Measurements from ENCODE around the gene DCC. TPM values are rescaled to one million over a fixed set of nuclear protein-coding genes. Genes with fewer than 3 reads are reported as not detected.

The DCC gene
- total and polyA plus RNA-seq, 2 donors (not counting 1 experiment from before 2014, with no cell fraction given): 0.14 TPM; not detected in 1

DNA sequence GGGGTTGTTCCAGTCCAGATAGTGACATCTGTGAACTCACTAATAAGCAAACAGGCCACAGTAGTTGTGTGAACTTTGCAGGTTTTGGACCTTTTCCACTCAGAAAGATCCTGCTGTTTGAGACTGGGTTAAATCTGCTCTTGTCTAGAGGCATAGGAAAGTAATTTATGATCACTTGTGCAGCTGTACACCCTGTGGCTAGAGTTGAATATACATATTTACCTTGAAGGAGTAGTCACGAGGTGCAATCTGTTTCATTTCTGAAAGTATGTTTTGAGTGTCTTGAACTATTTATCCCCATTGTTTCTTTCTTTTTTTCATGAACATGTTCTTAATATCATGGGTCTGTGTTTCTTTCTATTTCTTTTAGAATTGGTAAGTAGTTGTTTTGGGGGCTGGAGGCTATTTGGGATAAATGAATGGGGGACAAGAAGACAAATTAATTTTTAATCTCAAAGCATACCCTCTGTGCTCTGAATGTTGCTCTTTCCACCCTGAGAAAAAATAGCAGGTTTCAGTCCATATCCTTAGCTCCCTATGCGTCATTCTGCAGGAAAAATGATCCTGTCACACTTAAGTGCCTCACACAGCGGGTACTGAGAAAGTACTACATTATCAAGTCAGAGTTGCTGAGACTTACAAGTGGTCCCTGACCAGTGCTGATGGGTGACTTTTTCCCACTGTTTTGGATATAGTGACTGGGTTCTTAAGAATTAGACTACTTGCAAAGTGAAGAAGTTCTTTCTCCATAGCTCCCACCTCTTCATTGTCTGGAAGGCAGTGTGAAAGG lies 28.2 kb downstream of the DCC start:
- Histone ChIP-seq H3K79me2 (ENCODE audit: control insufficient read depth, insufficient read depth, low read length) (no peaks in the 10 kb centered on the region), H3K27ac (ENCODE audit: insufficient read depth, low read length) (no peak overlapping the region), H3K9ac (ENCODE audit: insufficient read depth, low read length) (no peak overlapping the region), H3K4me1 (ENCODE audit: control insufficient read depth, extremely low read depth, insufficient read depth, low read length) (no peaks in the 10 kb centered on the region), H2AFZ (ENCODE audit: low read length) (no peak overlapping the region), H3K27me3 (ENCODE audit: control insufficient read depth, insufficient read depth, low read length) (no peaks in the 10 kb centered on the region), H3K9me3 (ENCODE audit: control insufficient read depth, insufficient read depth, low read depth, low read length) (no peaks in the 10 kb centered on the region), H4K20me1 (ENCODE audit: control insufficient read depth, extremely low read depth, insufficient read depth, low read length) (no peaks in the 10 kb centered on the region), H3K36me3 (ENCODE audit: control insufficient read depth, insufficient read depth, low read length) (no peaks in the 10 kb centered on the region), H3K4me2 (ENCODE audit: extremely low read depth, insufficient read depth, low read length) (no peak overlapping the region), H3K4me3 (replicated peaks in 1 of 4; ENCODE audit: control extremely low read depth in 1 of 4, insufficient read depth in 1 of 4, low read depth in 3 of 4, low read length in 4 of 4) (no peak overlapping the region)
- DNase-seq (ENCODE audit: low read depth in 2 of 2): no peak
- TF ChIP-seq EZH2 (IDR thresholded peaks at IDR 0.05; ENCODE audit: low read length, missing control alignments): no peak

GRCh38 chr18:52370841-52371240 lies 30.8 kb downstream of the DCC start:
- Histone ChIP-seq H3K27ac (ENCODE audit: insufficient read depth, low read length) (no peak overlapping the region), H3K4me2 (ENCODE audit: extremely low read depth, insufficient read depth, low read length) (no peak overlapping the region), H3K4me3 (replicated peaks in 1 of 4; ENCODE audit: control extremely low read depth in 1 of 4, insufficient read depth in 1 of 4, low read depth in 3 of 4, low read length in 4 of 4) (no peak overlapping the region), H3K9me3 (ENCODE audit: control insufficient read depth, insufficient read depth, low read depth, low read length) (no peaks in the 10 kb centered on the region), H2AFZ (ENCODE audit: low read length) (no peak overlapping the region), H3K36me3 (ENCODE audit: control insufficient read depth, insufficient read depth, low read length) (no peaks in the 10 kb centered on the region), H3K79me2 (ENCODE audit: control insufficient read depth, insufficient read depth, low read length) (no peaks in the 10 kb centered on the region), H3K27me3 (ENCODE audit: control insufficient read depth, insufficient read depth, low read length) (no peaks in the 10 kb centered on the region), H3K4me1 (ENCODE audit: control insufficient read depth, extremely low read depth, insufficient read depth, low read length) (no peaks in the 10 kb centered on the region), H4K20me1 (ENCODE audit: control insufficient read depth, extremely low read depth, insufficient read depth, low read length) (no peaks in the 10 kb centered on the region), H3K9ac (ENCODE audit: insufficient read depth, low read length) (no peak overlapping the region)
- no peak for DNase-seq (ENCODE audit: low read depth in 2 of 2)
- TF ChIP-seq CTCF (conservative IDR thresholded peaks at IDR 0.05 in 1 of 2, IDR thresholded peaks at IDR 0.05 in 1 of 2; ENCODE audit: low read depth in 1 of 2, low read length in 2 of 2) (no peak), EZH2 (IDR thresholded peaks at IDR 0.05; ENCODE audit: low read length, missing control alignments) (no peak)

- Histone ChIP-seq H3K27me3 (ENCODE audit: control insufficient read depth, insufficient read depth, low read length) (no peaks in the 10 kb centered on the region), H3K4me3 (replicated peaks in 1 of 4; ENCODE audit: control extremely low read depth in 1 of 4, insufficient read depth in 1 of 4, low read depth in 3 of 4, low read length in 4 of 4) (no peak overlapping the region), H3K9me3 (ENCODE audit: control insufficient read depth, insufficient read depth, low read depth, low read length) (no peaks in the 10 kb centered on the region), H3K4me2 (ENCODE audit: extremely low read depth, insufficient read depth, low read length) (no peak overlapping the region), H2AFZ (ENCODE audit: low read length) (no peak overlapping the region), H4K20me1 (ENCODE audit: control insufficient read depth, extremely low read depth, insufficient read depth, low read length) (no peaks in the 10 kb centered on the region), H3K4me1 (ENCODE audit: control insufficient read depth, extremely low read depth, insufficient read depth, low read length) (no peaks in the 10 kb centered on the region), H3K36me3 (ENCODE audit: control insufficient read depth, insufficient read depth, low read length) (no peaks in the 10 kb centered on the region), H3K79me2 (ENCODE audit: control insufficient read depth, insufficient read depth, low read length) (no peaks in the 10 kb centered on the region), H3K27ac (ENCODE audit: insufficient read depth, low read length) (no peak overlapping the region), H3K9ac (ENCODE audit: insufficient read depth, low read length) (no peak overlapping the region)
- TF ChIP-seq EZH2 (IDR thresholded peaks at IDR 0.05; ENCODE audit: low read length, missing control alignments) (no peak), CTCF (conservative IDR thresholded peaks at IDR 0.05 in 1 of 2, IDR thresholded peaks at IDR 0.05 in 1 of 2; ENCODE audit: low read depth in 1 of 2, low read length in 2 of 2) (no peak)
- DNase-seq (ENCODE audit: low read depth in 2 of 2): no peak
Observed at GRCh38 chr18:52376104-52376503, 36.1 kb downstream of the DCC start.

All from fibroblast of lung (primary cell).